Astrocyte of the spinal cord (primary cell): Measurements from ENCODE around the gene STIM1.

Experiments
- DNase-seq: peaks from one replicate; pipeline ENCODE4 v3.0.0; 2011; ENCODE audit warnings: low read depth, low spot score
- H3K4me3 ChIP-seq: 2 replicates; pipeline ENCODE4 v1.5.1; 2011; ENCODE audit warnings: low read depth, mild to moderate bottlenecking, low read length, moderate library complexity
- CTCF ChIP-seq: IDR thresholded peaks from 2 replicates; pipeline ENCODE4 v1.5.1; 2012; ENCODE audit warnings: low read depth, mild to moderate bottlenecking, low read length, inconsistent platforms
- in situ Hi-C: cut with HindIII; loops from 2 replicates; pipeline ENCODE4 v1.10.0; 2017; ENCODE audit warnings: low sequenced_read_pairs

The STIM1 gene

GRCh38 chr11:3949125-3949524 is 93.7 kb downstream of the STIM1 start:
- in situ Hi-C loops: no loop called here
- no peak for DNase-seq
- no peak for TF ChIP-seq CTCF
- H3K4me3 ChIP-seq: no peak overlapping the region

- in situ Hi-C loops: no loop called here
- TF ChIP-seq CTCF: no peak
- peak; percentile 87 for DNase-seq
- H3K4me3 ChIP-seq: no peak overlapping the region
Measured at GRCh38 chr11:3950996-3951660, 95.7 kb downstream of the STIM1 start.

- TF ChIP-seq CTCF: no peak
- no peak for DNase-seq
- H3K4me3 ChIP-seq: no peak overlapping the region
- in situ Hi-C loops: no loop called here
Measured at GRCh38 chr11:3952715-3953114, 97.3 kb downstream of the STIM1 start.

GRCh38 chr11:3953327-3953726 is 97.9 kb downstream of the STIM1 start:
- no peak overlapping the region for H3K4me3 ChIP-seq
- in situ Hi-C loops: no loop called here
- TF ChIP-seq CTCF: no peak
- no peak for DNase-seq

GRCh38 chr11:3954448-3955298 is 99.2 kb downstream of the STIM1 start:
- DNase-seq: peak; percentile 43
- no peak for TF ChIP-seq CTCF
- no peak overlapping the region for H3K4me3 ChIP-seq
- in situ Hi-C loops: no loop called here

- no peak for TF ChIP-seq CTCF
- in situ Hi-C loops: no loop called here
- H3K4me3 ChIP-seq: no peak overlapping the region
- no peak for DNase-seq
Measured at GRCh38 chr11:3955299-3955665, 99.8 kb downstream of the STIM1 start.
